HL-60 (cell line): ENCODE measurements around the gene SPATA31E1.

Experiments used
- DNase-seq, 2 experiments: peaks; one replicate each; pipeline ENCODE4 v3.0.0-alpha.2; 2010 to 2020; ENCODE audit warnings: low read depth in 1 of 2, low spot score in 1 of 2
- H3K27ac ChIP-seq: fragments of 250-450 bp; sonication (Bioruptor Pico); replicated peaks from 2 replicates; pipeline ENCODE4 v1.5.1; 2020; ENCODE audit warnings: mild to moderate bottlenecking, moderate library complexity
- H3K27me3 ChIP-seq: fragments of 250-450 bp; sonication (Bioruptor Pico); 2 replicates; pipeline ENCODE4 v1.5.1; 2021; ENCODE audit warnings: mild to moderate bottlenecking, moderate library complexity; ENCODE audit not compliant: insufficient read depth, poor library complexity, severe bottlenecking
- H3K4me3 ChIP-seq: replicated peaks from 2 replicates; pipeline ENCODE4 v1.5.1; 2011; ENCODE audit warnings: mild to moderate bottlenecking, control low read depth, low read length; ENCODE audit not compliant: insufficient read depth
- GABPA ChIP-seq: IDR thresholded peaks from 2 replicates; pipeline ENCODE4 v1.6.1; 2012; ENCODE audit warnings: low read depth
- POLR2AphosphoS5 ChIP-seq: IDR thresholded peaks from 2 replicates; pipeline ENCODE4 v1.6.1; 2012; ENCODE audit warnings: low read depth
- SPI1 ChIP-seq: IDR thresholded peaks from 2 replicates; pipeline ENCODE4 v1.6.1; 2012; ENCODE audit warnings: low read depth, mild to moderate bottlenecking, borderline replicate concordance
- TF ChIP-seq, protein P1 (sequence below): IDR thresholded peaks from one replicate; pipeline ENCODE4 v1.5.1; 2011; ENCODE audit warnings: low read length, control low read depth, inconsistent platforms; ENCODE audit not compliant: insufficient read depth
- TF ChIP-seq, protein P2 (sequence below): IDR thresholded peaks from 2 replicates; pipeline ENCODE4 v1.6.1; 2012; ENCODE audit warnings: low read depth; ENCODE audit not compliant: insufficient replicate concordance

The SPATA31E1 gene

DNA sequence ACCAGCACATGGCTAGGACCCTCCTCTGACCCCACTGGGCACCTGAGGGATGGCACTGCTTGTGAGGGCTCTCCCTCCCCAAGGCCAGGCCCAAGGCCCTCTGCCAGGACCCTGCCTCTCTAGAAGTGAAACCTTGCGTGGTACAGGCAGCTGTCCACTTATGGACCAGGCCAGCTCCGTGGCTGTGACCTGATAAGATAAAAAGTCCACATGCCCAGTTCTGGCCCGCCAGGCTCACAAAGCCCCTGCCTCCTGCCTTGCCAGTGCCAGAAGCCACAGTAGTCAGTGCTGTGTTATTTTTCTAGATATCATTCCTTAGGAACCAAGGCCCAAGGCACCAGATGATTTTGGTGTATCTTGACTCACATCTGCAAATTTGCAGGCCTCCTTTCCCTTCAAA lies 14.0 kb upstream of the SPATA31E1 start:
- Histone ChIP-seq H3K27me3 (peaks cover 5% of the 10 kb centered on the region), H3K4me3 (no peak overlapping the region), H3K27ac (no peak overlapping the region)
- DNase-seq, result no peak
- no peak for TF ChIP-seq SPI1
- TF ChIP-seq, protein P1, sequence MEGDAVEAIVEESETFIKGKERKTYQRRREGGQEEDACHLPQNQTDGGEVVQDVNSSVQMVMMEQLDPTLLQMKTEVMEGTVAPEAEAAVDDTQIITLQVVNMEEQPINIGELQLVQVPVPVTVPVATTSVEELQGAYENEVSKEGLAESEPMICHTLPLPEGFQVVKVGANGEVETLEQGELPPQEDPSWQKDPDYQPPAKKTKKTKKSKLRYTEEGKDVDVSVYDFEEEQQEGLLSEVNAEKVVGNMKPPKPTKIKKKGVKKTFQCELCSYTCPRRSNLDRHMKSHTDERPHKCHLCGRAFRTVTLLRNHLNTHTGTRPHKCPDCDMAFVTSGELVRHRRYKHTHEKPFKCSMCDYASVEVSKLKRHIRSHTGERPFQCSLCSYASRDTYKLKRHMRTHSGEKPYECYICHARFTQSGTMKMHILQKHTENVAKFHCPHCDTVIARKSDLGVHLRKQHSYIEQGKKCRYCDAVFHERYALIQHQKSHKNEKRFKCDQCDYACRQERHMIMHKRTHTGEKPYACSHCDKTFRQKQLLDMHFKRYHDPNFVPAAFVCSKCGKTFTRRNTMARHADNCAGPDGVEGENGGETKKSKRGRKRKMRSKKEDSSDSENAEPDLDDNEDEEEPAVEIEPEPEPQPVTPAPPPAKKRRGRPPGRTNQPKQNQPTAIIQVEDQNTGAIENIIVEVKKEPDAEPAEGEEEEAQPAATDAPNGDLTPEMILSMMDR, result no peak
- TF ChIP-seq POLR2AphosphoS5, result no peak
- no peak for TF ChIP-seq GABPA

DNA sequence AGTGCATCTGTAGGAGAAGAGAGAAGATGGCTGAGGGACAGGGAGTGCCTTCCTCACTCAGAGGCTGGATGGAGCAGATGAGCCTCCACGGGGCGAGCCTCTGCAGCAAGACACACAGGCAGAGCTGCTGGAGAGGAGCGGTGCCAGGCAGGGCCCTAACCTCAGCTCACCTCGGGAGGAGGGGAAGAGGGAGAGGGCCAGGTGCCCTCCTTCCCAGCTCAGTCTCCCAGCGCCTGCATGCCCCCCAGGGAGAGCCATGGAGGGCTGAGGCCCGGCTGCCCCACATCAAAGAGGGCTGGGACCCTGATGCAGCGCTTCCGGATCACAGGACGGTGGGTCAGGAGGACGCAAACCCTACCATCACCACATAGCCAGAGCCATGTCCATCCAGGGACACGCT lies 13.6 kb upstream of the SPATA31E1 start:
- DNase-seq, result no peak

DNA sequence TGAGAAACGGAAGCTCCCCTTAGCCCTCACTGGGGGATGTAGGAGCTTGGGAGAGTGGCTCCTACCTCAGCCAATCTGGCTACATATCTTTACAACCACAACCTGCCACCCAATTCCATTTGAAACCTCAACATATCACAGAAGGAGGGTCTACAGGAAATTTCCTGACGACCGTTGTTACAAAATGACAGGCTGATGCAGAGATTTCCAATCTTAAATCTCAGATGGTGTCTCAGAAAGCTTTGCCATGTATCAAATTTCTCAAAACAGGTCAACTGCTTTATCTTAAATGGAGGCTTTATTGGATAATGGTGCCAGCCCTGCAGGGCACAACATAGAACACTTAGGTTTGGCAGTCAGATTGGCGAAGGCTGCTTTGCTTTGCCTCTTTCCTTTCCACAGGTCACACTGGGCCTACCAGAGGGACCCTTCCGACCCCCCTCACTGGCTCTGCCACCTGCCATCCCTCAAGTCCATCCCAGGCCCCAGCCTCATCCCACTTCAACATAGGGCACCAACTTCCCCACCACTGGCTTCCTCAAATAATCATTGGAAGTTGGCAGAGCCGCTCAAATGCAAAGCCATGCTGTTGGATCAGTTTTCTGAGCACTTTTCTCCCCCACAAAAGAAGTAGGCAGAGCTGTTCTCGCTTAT lies 11.1 kb upstream of the SPATA31E1 start:
- Histone ChIP-seq H3K4me3 (no peak overlapping the region), H3K27ac (no peak overlapping the region), H3K27me3 (no peaks in the 10 kb centered on the region)
- TF ChIP-seq GABPA, result no peak
- TF ChIP-seq, protein P2, sequence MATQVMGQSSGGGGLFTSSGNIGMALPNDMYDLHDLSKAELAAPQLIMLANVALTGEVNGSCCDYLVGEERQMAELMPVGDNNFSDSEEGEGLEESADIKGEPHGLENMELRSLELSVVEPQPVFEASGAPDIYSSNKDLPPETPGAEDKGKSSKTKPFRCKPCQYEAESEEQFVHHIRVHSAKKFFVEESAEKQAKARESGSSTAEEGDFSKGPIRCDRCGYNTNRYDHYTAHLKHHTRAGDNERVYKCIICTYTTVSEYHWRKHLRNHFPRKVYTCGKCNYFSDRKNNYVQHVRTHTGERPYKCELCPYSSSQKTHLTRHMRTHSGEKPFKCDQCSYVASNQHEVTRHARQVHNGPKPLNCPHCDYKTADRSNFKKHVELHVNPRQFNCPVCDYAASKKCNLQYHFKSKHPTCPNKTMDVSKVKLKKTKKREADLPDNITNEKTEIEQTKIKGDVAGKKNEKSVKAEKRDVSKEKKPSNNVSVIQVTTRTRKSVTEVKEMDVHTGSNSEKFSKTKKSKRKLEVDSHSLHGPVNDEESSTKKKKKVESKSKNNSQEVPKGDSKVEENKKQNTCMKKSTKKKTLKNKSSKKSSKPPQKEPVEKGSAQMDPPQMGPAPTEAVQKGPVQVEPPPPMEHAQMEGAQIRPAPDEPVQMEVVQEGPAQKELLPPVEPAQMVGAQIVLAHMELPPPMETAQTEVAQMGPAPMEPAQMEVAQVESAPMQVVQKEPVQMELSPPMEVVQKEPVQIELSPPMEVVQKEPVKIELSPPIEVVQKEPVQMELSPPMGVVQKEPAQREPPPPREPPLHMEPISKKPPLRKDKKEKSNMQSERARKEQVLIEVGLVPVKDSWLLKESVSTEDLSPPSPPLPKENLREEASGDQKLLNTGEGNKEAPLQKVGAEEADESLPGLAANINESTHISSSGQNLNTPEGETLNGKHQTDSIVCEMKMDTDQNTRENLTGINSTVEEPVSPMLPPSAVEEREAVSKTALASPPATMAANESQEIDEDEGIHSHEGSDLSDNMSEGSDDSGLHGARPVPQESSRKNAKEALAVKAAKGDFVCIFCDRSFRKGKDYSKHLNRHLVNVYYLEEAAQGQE, result no peak
- no peak for TF ChIP-seq POLR2AphosphoS5
- TF ChIP-seq SPI1, result no peak
- TF ChIP-seq, protein P1, result no peak
- DNase-seq, result no peak

More for the DNA sequence above, 13.6 kb upstream of the SPATA31E1 start:
- H3K4me3 ChIP-seq, result no peak overlapping the region
- TF ChIP-seq POLR2AphosphoS5 (no peak), GABPA (no peak), SPI1 (no peak)
- TF ChIP-seq, protein P1, result no peak
- TF ChIP-seq, protein P2, result no peak
- no peak overlapping the region for H3K27ac ChIP-seq
- H3K27me3 ChIP-seq, result peaks cover 5% of the 10 kb centered on the region
